G401 (cell line): ENCODE data around the gene C1orf159. TPM values are rescaled to one million over a fixed set of nuclear protein-coding genes. Genes with fewer than 3 reads are reported as not detected.
"Not testable (repeated sequence)": the region's sequence is repeated elsewhere in the genome, so short reads cannot be mapped to it uniquely, and the experiment has no call there.

Experiments used
- DNase-seq: peaks from one replicate; pipeline ENCODE4 v3.0.0-alpha.2; 2015; ENCODE audit warnings: low spot score
- in situ Hi-C: cut with HindIII; loops from 2 replicates; pipeline ENCODE4 v1.10.0; 2016; ENCODE audit warnings: low sequenced_read_pairs, mixed read lengths
- total RNA-seq: library from RNA; depleted of rRNA; stranded (reverse); fragments of >200 nt; shearing (Covaris generic); gene quantifications from 2 replicates; pipeline ENCODE4 v1.2.3, GENCODE V29; 2014; rRNA removed

C1orf159 gene
- 11.9 and 17.1 TPM in 2 replicates for total RNA-seq

GRCh38 chr1:1115786-1116700, at the start of gene C1orf159:
Gene C1orf159, minus strand, starts transcription at chr1:1116089. Its CDS starts 24,546 bp downstream, at chr1:1091543.
- in situ Hi-C loops = no loop called here
- DNase-seq = peak; percentile 98

GRCh38 chr1:1165485-1165884, 49.6 kb upstream of the C1orf159 start:
- DNase-seq = no peak
- in situ Hi-C loops = no loop called here

GRCh38 chr1:1164701-1165451, 49.0 kb upstream of the C1orf159 start:
- DNase-seq = no peak
- in situ Hi-C loops = no loop called here

GRCh38 chr1:1164361-1164700, 48.4 kb upstream of the C1orf159 start:
- no peak for DNase-seq
- in situ Hi-C loops = no loop called here

- in situ Hi-C loops = no loop called here
Measured at GRCh38 chr1:1163538-1164070, 47.7 kb upstream of the C1orf159 start.

GRCh38 chr1:1162597-1163537, 47.0 kb upstream of the C1orf159 start:
- in situ Hi-C loops = no loop called here

More at GRCh38 chr1:1163538-1164070, 47.7 kb upstream of the C1orf159 start:
- DNase-seq = no peak

GRCh38 chr1:1161683-1162079, 45.8 kb upstream of the C1orf159 start:
- DNase-seq = no peak
- in situ Hi-C loops = no loop called here

More at GRCh38 chr1:1162597-1163537, 47.0 kb upstream of the C1orf159 start:
- no peak for DNase-seq

GRCh38 chr1:1161078-1161682, 45.3 kb upstream of the C1orf159 start:
- in situ Hi-C loops = no loop called here
- no peak for DNase-seq

- DNase-seq = no peak
- in situ Hi-C loops = no loop called here
Measured at GRCh38 chr1:1160281-1160930, 44.5 kb upstream of the C1orf159 start.

- peak; percentile 18 for DNase-seq
- in situ Hi-C loops = no loop called here
Measured at GRCh38 chr1:1157914-1158710, 42.2 kb upstream of the C1orf159 start.

- peak; percentile 62 for DNase-seq
- in situ Hi-C loops = no loop called here
Measured at GRCh38 chr1:1157426-1157913, 41.6 kb upstream of the C1orf159 start.

- in situ Hi-C loops = no loop called here
- no peak for DNase-seq
Measured at GRCh38 chr1:1157033-1157365, 41.1 kb upstream of the C1orf159 start.

- in situ Hi-C loops = no loop called here
Measured at GRCh38 chr1:1156140-1157032, 40.5 kb upstream of the C1orf159 start.

GRCh38 chr1:1155258-1155657, 39.4 kb upstream of the C1orf159 start:
- in situ Hi-C loops = no loop called here
- no peak for DNase-seq

More at GRCh38 chr1:1156140-1157032, 40.5 kb upstream of the C1orf159 start:
- DNase-seq = no peak

- no peak for DNase-seq
- in situ Hi-C loops = no loop called here
Measured at GRCh38 chr1:1153874-1154273, 38.0 kb upstream of the C1orf159 start.

GRCh38 chr1:1153215-1153614, 37.3 kb upstream of the C1orf159 start:
- in situ Hi-C loops, DNase-seq: not testable (repeated sequence)
